HEK293T (cell line): ENCODE results near the gene STAT5A.
A peak's percentile ranks its signal among the peaks of the same experiment; 100 is the strongest.

Source experiments
- CTCF ChIA-PET: fragments of 350-600 bp; formaldehyde crosslinking; extraction: SDS; loops from one replicate; lab custom pipeline; 2021; ENCODE audit warnings: antibody characterized with exemption, inconsistent platforms; lab: Yijun Ruan, JAX
- POLR2A ChIA-PET: fragments of 350-600 bp; formaldehyde crosslinking; extraction: SDS; loops from one replicate; lab custom pipeline; 2020; ENCODE audit warnings: antibody characterized with exemption, inconsistent platforms; lab: Yijun Ruan, JAX
- DNase-seq: peaks from one replicate; pipeline ENCODE4 v3.0.0; 2012; ENCODE audit warnings: mixed read lengths; ENCODE audit errors: extremely low spot score
- ARNT ChIP-seq: fragments of 450-650 bp; IDR thresholded peaks from 2 replicates; pipeline ENCODE4 v1.6.1; 2017; ENCODE audit warnings: mild to moderate bottlenecking
- BHLHE40 ChIP-seq: fragments of 450-650 bp; IDR thresholded peaks from 2 replicates; pipeline ENCODE4 v1.6.1; 2016; ENCODE audit warnings: mild to moderate bottlenecking, moderate library complexity, borderline replicate concordance
- CTBP1 ChIP-seq: fragments of 450-650 bp; IDR thresholded peaks from 2 replicates; pipeline ENCODE4 v1.6.1; 2016; ENCODE audit warnings: borderline replicate concordance
- ELF4 ChIP-seq: fragments of 450-650 bp; IDR thresholded peaks from 2 replicates; pipeline ENCODE4 v1.6.1; 2017; ENCODE audit warnings: antibody characterized with exemption
- FOXA1 ChIP-seq: fragments of 450-650 bp; IDR thresholded peaks from 2 replicates; pipeline ENCODE4 v1.6.1; 2016; ENCODE audit warnings: mild to moderate bottlenecking
- FOXK2 ChIP-seq: fragments of 450-650 bp; IDR thresholded peaks from 2 replicates; pipeline ENCODE4 v1.6.1; 2016; ENCODE audit warnings: mild to moderate bottlenecking
- FOXM1 ChIP-seq: fragments of 450-650 bp; IDR thresholded peaks from 2 replicates; pipeline ENCODE4 v1.6.1; 2017; ENCODE audit warnings: mild to moderate bottlenecking, borderline replicate concordance
- HDGF ChIP-seq: fragments of 450-650 bp; IDR thresholded peaks from 2 replicates; pipeline ENCODE4 v1.6.1; 2017; ENCODE audit warnings: antibody characterized with exemption, borderline replicate concordance
- L3MBTL2 ChIP-seq: fragments of 450-650 bp; conservative IDR thresholded peaks from 2 replicates; pipeline ENCODE4 v1.6.1; 2016; ENCODE audit warnings: mild to moderate bottlenecking
- LEF1 ChIP-seq: fragments of 450-650 bp; IDR thresholded peaks from 2 replicates; pipeline ENCODE4 v1.6.1; 2017; ENCODE audit warnings: mild to moderate bottlenecking, borderline replicate concordance
- NFRKB ChIP-seq: fragments of 450-650 bp; IDR thresholded peaks from 2 replicates; pipeline ENCODE4 v1.6.1; 2016; ENCODE audit warnings: mild to moderate bottlenecking, moderate library complexity
- PKNOX1 ChIP-seq: fragments of 450-650 bp; IDR thresholded peaks from 2 replicates; pipeline ENCODE4 v1.6.1; 2016
- SP1 ChIP-seq: fragments of 450-650 bp; IDR thresholded peaks from 2 replicates; pipeline ENCODE4 v1.6.1; 2017
- SUZ12 ChIP-seq: fragments of 450-650 bp; IDR thresholded peaks from 2 replicates; pipeline ENCODE4 v1.6.1; 2016; ENCODE audit warnings: mild to moderate bottlenecking
- TARDBP ChIP-seq: fragments of 450-650 bp; IDR thresholded peaks from 2 replicates; pipeline ENCODE4 v1.6.1; 2016
- ZNF384 ChIP-seq: fragments of 450-650 bp; IDR thresholded peaks from 2 replicates; pipeline ENCODE4 v1.6.1; 2016

Gene STAT5A

GRCh38 chr17:42322382-42323267 is 34.3 kb downstream of the STAT5A start:
- DNase-seq, result peak; percentile 93
- ChIA-PET POLR2A (no interaction called here), CTCF (interaction anchor here (0.6 to 4.2 kb wide), 11 partner anchors 9 to 205 kb away, joined by 3 to 34 read pairs (median 3); partner anchors contain the start of gene STAT3)

GRCh38 chr17:42323268-42323773 is 35.0 kb downstream of the STAT5A start:
- no peak for DNase-seq
- ChIA-PET POLR2A (interaction anchor here (0.8 to 1.2 kb wide), 2 partner anchors 65 to 100 kb away, joined by 3 to 4 read pairs; partner anchors contain the start of genes CAVIN1 and STAT3), CTCF (interaction anchor here (0.7 to 4.2 kb wide), 5 partner anchors 10 to 204 kb away, joined by 3 to 34 read pairs (median 3); no protein-coding TSS in a partner anchor)
- TF ChIP-seq FOXA1 (no peak), PKNOX1 (no peak)

More at GRCh38 chr17:42322382-42323267, 34.3 kb downstream of the STAT5A start:
- TF ChIP-seq ARNT (peak; percentile 70; the same call in 1 of the 2 replicates), HDGF (no peak)

GRCh38 chr17:42325026-42325425 is 36.7 kb downstream of the STAT5A start:
- no peak for TF ChIP-seq FOXM1
- TF ChIP-seq CTBP1, result no peak
- TF ChIP-seq HDGF, result no peak
- TF ChIP-seq ARNT, result no peak
- TF ChIP-seq SUZ12, result no peak
- no peak for TF ChIP-seq NFRKB
- no peak for TF ChIP-seq TARDBP
- no peak for TF ChIP-seq SP1
- TF ChIP-seq LEF1, result no peak
- no peak for TF ChIP-seq BHLHE40
- no peak for TF ChIP-seq FOXK2
- TF ChIP-seq L3MBTL2, result no peak
- TF ChIP-seq PKNOX1, result no peak
- no peak for TF ChIP-seq ZNF384
- TF ChIP-seq FOXA1, result no peak
- no peak for TF ChIP-seq ELF4
- no peak for DNase-seq
- POLR2A ChIA-PET, result no interaction called here
- CTCF ChIA-PET, result interaction anchor here (0.6 to 2.1 kb wide), 3 partner anchors 78 to 87 kb away, joined by 3 to 9 read pairs (median 6); no protein-coding TSS in a partner anchor

GRCh38 chr17:42329025-42329976 is 41.0 kb downstream of the STAT5A start:
- no peak for TF ChIP-seq FOXA1
- no peak for TF ChIP-seq L3MBTL2
- no peak for TF ChIP-seq FOXK2
- TF ChIP-seq SUZ12, result no peak
- no peak for TF ChIP-seq SP1
- TF ChIP-seq ELF4, result no peak
- TF ChIP-seq CTBP1, result no peak
- no peak for TF ChIP-seq PKNOX1
- TF ChIP-seq ARNT, result no peak
- ChIA-PET POLR2A (no interaction called here), CTCF (interaction anchor here (0.9 to 1.0 kb wide), 2 partner anchors 77 to 107 kb away, joined by 3 to 5 read pairs; no protein-coding TSS in a partner anchor)
- no peak for DNase-seq

GRCh38 chr17:42333053-42333452 is 44.8 kb downstream of the STAT5A start:
- POLR2A ChIA-PET, result no interaction called here
- no peak for DNase-seq
- no peak for TF ChIP-seq ARNT
- no peak for TF ChIP-seq HDGF
- no peak for TF ChIP-seq CTBP1
- TF ChIP-seq FOXM1, result no peak
- TF ChIP-seq NFRKB, result no peak
- no peak for TF ChIP-seq L3MBTL2
- TF ChIP-seq BHLHE40, result no peak
- TF ChIP-seq TARDBP, result no peak
- no peak for TF ChIP-seq ELF4
- TF ChIP-seq SUZ12, result no peak
- no peak for TF ChIP-seq FOXK2
- no peak for TF ChIP-seq LEF1
- TF ChIP-seq PKNOX1, result no peak
- CTCF ChIA-PET, result interaction anchor here (0.6 kb wide), 1 partner anchor 74 kb away, joined by 5 read pairs; no protein-coding TSS in a partner anchor
